NOMO-1 (cell line): ENCODE results near the gene LTB4R2.

ENCODE experiments used
- DNase-seq, 2 experiments: peaks; one replicate each; lab custom pipeline; 2025; ENCODE audit not compliant: unreplicated experiment in 2 of 2; lab: John Stamatoyannopoulos, UW

LTB4R2 gene

DNA sequence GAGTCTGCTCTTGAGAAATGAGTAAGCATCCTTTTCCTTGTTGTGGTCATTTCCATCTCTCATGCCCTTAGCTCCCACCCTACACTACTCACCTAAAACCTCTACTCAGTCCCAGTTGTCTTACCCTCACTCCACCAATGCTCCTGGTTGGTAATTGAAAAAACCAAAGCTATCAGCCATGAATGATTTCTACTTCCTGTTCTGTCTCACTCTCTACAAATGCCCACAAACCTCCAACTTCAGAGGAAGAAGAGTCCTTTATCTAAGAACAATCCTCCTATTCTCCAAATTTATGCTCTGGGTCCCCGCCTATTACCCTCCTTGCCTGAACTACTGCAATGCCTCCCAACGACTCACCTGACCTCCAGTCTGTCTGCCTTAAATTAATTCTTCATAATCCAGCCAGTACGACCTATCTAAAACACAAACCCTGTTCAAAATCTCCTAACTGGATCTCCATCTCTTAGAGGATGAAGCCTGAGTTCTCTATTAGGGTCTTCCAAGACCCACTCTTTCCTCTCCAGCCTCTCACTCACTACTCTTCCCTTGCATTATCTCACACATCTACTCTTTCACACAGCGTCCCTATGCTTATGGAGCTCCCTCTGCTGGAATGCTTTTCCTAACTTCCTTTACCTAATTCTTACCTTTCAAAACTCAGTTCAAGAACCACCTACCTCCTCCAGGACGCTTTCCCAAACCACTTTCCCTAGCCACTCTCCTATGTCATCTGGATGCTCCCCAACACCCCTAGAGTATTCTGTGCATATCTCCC, 12.6 kb upstream of the LTB4R2 start:
- DNase-seq = peak in 1 of 2 experiments; percentile 13

DNA sequence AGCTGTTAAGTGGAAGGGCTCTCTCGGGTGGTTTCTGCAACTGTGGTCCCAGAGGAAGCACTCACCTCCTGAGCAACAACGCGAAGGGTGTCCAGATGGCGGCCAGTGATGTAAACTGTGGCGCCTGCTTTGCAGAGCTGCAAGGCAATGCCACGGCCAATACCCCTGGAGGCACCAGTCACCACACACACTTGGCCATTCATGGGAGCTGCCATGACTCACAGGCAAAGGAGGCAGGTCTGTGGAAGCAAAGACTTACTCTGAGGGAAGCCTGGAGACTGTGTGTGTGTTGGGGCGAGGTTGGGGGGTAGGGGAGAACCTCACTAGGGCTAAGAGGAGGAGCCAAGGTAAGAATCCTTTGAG, 11.1 kb upstream of the LTB4R2 start:
- no peak for DNase-seq

DNA sequence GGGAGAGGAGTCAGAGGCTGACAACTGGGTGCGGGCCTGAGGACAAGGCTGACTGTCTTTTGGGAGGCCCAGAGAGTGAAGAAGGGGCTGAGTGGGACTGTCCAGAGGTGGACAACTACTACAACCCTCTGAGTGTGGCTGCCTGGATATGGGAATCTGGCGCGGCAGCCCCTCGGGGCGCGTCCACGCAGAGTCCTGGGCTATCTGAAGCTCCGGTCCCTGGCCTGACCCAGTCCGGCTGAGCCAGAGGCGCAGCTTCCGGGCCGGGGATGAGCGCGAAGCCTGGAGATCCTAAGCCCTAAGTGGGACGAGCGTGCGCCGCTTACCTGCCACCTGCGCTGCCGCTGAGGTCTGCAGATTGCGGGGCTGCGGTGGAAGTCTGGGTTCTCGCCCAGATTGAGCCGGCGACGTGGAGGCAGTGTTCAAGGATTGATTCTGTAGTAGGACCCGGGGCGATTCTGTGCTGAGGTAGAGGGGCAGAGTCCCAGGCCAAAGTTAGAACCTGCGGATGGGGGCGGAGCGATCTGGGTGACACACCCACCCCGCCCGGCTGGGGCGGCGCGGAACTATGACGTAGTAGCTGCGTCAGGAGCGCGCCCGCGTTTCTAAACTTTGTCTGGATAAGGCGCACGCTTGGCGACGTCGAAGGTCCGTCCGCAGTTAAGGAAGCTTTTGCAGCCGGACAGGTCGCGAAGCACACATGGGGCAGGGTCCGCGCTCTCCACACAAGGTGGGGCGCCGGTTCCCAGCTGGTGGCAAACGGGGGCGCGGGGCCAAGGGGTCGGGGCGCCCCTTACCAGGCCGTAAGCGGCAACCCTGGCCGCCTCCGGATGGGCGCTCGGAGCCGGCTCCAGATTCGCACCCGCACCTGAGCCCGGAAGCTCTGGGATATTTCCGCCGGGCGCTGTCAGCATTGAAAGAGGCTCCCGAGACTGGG, 10.4 kb upstream of the LTB4R2 start, which contains the start of the genes DHRS1 and NOP9:
TSS of gene DHRS1 (minus strand) at position 526 of the 937 bp plus-strand sequence. CDS start 674 bp downstream, outside the sequence.
TSS of gene NOP9 (plus strand) at position 596 of the 937 bp plus-strand sequence. CDS start at position 701, 105 bp downstream.
- peak; percentile 83 to 88 for DNase-seq

DNA sequence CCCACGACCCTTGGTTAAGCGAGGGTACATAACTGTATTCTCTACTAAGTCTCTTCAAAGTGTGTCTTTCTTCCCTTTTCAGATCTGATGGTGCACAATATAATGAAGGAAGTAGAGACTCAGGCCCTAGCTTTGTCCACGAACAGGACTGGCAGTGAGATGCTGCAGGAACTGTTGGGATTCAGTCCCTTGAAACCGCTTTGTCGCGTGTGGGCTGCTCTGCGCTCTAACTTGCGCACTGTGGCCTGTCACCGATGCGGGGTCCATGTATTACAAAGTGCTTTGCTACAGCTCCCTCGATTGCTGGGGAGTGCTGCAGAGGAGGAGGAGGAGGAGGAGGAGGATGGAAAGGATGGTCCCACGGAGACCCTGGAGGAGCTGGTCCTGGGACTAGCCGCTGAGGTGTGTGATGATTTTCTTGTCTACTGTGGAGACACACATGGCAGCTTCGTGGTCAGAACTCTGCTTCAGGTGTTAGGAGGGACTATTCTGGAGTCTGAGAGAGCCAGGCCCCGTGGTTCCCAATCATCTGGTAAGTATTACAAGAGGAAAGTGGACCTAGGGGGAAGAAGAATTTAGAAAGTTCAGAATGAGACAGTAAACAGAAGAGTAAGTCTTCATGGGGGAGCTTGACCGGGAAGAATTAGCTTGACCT, 9.5 kb upstream of the LTB4R2 start:
- DNase-seq = no peak

DNA sequence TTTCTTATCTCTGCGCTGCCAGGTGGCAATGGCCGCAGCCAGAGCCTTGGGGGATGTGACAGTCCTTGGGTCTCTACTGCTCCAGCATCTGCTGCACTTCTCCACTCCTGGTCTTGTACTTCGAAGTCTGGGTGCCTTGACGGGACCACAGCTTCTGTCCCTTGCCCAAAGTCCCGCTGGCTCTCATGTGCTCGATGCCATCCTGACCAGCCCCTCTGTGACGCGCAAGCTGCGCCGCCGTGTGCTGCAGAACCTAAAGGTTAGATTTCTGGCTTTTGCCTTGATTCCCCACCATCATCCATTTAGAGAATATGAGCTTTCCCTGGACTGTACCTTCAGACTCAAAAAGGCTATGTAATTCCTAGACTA, 5.9 kb upstream of the LTB4R2 start:
- DNase-seq = no peak

DNA sequence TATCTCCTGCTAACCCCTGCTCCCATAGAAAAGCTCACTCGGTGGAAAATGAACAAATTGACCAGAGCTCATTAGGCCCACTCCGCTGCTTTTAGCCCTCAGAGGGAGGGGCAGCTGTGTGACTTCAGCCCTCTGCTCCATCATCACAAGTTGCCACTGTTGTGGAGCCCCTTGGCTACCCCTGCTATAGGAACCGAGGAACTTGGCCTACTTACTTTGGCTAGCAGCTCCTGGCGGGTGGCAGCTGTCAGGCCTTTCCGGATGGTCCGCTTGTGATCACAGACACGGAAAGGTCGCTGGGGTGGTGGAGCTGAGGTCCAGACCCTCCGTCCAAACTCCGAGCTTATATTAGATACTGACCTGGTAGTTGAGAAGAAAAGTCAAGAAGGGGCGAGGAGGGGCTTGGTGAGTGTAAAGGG, 2.8 kb upstream of the LTB4R2 start:
- DNase-seq = no peak

DNA sequence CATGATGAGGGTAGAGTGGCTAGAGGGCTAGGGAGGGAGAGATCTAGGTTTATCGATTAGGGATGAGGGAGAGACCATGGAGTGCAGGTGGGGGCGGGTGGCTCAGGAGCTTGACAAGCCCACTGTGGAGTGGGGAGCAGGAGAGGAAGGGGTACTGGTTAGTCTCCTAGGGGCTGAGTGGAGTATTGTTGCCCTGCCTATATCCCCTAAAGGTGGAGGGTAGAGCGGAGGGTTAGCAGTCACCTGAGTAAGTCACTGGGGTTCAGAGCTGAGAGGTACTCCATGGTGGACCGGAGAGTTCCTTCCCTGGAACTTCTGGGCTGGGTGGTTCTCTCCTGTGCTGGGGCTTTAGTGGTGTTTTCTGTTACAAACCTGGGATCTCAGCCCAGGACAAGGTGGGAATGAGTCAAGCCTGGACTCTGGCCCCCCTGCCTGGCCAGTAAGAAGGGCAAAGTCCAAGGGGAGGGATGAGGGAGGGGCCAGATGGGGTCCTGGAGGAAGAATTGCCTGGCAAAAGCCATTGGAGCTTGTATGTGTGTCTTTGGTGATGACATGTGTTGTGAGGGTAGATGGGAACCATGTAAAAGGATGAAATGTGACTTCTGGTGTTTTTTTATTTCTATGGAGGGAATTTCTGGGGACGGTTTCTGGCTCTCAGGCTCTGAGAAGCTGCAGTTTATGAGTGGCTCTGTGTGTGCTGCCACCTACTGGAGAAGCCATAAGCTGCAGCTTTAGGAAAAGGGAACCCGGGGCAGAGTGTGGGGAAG, 2.2 kb upstream of the LTB4R2 start, which contains the start of gene CIDEB:
TSS of gene CIDEB (minus strand) at position 403 of the 767 bp plus-strand sequence. CDS start at position 284, 119 bp downstream.
- DNase-seq = peak; percentile 37 to 60

DNA sequence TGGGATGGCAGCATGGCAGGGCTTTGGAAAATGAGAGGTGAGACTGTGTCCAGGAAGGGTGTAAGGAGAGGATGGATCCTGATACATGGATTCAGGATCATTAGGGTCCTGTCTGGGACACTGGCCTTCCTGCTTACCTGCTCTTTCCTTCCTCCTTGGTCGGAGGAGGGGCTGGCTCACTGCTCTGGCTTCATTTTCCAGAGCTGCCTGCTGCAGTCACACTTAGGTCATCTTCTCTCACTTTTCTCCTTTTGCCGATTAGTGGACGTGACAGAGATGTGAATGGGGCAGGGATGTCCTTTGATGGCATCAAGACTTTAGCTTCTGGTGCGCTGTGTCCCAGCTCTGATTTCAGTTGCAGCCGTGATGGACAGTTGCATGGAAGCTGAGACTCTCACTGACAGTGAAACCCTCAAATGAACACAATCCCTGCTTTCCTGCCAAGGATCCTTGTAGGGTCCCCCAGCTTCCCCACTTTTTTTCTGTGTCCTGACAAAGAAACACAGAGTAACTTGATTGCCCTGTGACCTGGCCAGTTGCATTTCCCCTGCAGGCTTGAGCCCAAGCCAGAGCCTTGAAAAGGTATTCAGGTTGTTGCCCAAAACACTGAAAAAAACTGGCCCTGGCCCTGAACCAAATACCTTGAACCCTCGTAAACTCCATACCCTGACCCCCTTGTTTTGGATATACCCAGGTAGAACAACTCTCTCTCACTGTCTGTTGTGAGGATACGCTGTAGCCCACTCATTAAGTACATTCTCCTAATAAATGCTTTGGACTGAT, 1.4 kb upstream of the LTB4R2 start:
- no peak for DNase-seq

DNA sequence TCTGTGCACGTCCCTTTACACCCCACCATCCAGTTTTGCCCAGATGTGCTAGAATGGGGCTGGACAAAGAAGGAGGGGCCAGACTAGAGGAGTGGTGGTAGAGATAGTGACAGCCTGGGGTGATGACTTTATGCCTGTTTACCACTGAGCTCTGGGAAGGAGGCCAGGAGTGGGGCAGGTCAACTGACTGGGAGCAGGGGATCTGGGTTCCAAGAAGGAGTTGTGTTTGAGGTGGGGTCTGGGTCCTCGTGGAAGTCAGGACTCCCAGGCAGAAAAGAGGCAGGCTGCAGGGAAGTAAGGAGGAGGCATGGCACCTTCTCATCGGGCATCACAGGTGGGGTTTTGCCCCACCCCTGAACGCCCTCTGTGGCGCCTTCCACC, 315 bp downstream of the LTB4R2 start:
- DNase-seq = no peak

DNA sequence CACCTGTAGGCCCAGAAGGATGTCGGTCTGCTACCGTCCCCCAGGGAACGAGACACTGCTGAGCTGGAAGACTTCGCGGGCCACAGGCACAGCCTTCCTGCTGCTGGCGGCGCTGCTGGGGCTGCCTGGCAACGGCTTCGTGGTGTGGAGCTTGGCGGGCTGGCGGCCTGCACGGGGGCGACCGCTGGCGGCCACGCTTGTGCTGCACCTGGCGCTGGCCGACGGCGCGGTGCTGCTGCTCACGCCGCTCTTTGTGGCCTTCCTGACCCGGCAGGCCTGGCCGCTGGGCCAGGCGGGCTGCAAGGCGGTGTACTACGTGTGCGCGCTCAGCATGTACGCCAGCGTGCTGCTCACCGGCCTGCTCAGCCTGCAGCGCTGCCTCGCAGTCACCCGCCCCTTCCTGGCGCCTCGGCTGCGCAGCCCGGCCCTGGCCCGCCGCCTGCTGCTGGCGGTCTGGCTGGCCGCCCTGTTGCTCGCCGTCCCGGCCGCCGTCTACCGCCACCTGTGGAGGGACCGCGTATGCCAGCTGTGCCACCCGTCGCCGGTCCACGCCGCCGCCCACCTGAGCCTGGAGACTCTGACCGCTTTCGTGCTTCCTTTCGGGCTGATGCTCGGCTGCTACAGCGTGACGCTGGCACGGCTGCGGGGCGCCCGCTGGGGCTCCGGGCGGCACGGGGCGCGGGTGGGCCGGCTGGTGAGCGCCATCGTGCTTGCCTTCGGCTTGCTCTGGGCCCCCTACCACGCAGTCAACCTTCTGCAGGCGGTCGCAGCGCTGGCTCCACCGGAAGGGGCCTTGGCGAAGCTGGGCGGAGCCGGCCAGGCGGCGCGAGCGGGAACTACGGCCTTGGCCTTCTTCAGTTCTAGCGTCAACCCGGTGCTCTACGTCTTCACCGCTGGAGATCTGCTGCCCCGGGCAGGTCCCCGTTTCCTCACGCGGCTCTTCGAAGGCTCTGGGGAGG, 985 bp downstream of the LTB4R2 start, which contains the start of gene LTB4R:
TSS of gene LTB4R (plus strand) at position 857 of the 959 bp plus-strand sequence. CDS start 4,150 bp downstream, outside the sequence.
- DNase-seq = peak; percentile 68 to 82

DNA sequence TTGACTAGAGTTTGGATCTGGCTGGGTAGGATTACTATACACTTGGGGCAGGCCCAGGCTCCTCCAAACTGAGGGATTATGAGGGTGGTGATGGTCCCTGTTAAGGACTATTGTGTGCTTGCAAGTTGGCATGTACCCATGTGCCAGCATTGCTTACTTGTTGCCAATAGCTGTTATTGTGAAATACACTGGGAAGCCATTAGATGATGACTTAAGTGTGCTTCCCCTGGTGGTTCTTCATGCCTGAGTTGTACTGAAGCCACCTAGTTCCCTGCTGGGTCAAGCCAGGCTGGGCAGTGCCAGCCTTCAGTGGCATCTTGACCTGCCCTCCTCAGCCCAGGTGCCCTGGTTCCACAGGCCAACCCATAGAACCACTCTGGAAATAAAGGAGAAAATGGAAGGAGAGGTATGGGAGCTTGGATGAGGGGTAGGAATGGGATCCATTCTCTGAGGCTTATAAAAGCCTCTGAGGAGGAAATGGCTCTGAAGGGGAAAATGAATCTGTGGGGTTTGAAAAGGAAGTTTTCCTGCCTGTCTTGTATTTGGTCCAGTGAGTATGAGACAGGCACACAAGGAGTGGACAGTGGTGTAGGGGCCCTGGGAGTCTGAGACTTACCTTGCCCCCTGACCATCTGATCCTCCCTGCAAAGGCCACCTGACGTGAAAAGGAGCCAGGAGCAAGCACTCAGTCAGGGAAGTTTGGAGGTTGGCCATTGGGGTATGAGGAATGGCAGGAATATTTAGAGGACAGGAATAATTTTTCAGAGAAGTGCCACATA, 2.1 kb downstream of the LTB4R2 start:
- peak; percentile 14 to 75 for DNase-seq

DNA sequence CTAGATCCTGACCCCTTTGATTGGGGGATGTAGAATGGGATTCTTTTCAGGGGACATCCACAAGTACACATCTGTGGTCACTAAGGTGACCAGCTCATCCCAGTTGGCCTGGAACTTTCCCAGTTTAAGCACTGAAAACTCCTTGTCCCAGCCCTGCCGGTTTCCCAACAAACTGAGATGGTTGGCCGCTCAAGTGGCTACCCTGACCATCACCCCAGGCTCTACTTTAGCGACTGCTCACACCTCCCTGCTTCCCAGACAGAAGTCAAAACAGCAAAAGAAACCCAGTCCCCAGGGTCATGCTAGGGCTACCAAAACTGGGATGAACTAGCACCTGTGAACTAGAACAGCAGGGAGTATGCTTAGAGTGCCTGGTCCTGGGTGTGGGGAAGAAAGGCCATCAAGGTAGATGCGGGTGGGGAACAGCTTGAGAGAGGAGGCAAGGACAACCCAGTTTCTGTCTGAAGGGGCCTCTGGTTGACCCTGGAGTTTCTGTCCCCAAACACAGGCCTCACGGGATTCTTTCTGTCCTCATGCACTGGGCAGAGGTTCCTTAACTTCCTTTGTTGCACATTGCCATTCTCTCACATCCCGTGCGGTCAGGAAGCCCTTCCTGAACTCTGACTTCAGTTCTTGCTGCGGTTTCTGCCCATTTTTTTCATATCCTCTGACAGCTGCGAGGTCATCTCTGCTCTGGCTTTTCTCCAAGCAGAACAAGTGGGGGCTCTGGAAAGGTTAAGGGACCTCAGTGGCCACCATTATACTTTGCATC, 3.0 kb downstream of the LTB4R2 start:
- DNase-seq = peak; percentile 83 to 89

DNA sequence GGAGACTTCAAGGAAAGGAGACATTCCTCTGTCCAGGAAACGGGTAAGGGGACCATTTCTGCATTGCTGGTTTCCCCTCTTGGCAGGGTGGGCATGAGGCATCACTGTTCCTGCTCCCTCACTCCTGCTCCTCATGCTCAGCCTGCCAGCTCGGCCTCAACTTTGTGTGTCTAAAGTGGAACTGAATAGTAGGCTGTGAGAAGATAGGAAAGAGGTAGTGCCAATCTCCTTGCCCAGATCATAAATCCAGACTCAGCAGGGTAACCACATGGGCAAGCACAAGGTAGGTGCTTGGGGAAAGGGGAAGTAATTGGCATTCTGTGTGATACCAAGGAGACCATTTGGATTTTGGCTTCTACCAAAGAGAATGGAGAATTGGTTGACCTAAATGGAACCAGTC, 4.0 kb downstream of the LTB4R2 start:
- DNase-seq = peak; percentile 30 to 72

DNA sequence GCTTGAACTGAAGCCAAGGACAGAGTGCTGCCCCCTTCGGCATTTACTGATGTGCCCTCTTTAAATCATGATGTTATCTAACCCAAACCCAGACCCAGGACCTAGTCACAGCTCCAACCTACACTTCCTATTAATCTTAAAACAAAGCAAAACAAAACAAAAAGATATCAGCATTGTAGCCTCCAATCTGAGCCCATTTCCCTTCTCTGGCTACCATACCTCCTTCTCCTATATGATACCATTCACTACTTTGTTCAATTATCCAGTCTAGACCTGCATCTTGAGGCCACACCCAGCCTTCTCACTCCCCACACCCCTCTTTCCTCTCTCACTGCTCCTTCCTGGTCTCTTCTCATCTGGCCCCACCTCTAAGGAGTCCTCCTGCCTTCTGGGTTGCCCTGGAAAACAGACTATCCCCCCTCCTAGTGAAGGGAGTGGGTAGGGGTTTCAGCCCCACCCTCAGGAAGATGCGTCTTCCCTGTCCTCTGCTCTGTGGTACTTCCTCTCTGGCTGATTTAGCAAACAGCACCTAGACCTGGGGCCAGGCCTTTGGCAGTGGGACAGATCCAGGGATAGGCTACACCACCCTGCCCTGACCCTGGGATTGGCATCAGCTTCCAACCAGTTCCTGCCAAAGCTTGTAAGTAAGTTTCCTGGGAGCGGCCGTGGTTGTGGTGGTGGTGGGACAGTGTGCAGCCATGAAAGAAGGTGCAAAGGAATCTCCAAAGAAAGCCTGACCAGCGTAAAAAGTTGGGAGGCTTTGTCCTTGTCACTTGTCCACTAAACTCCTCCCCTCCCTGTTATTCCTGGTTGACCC, 4.6 kb downstream of the LTB4R2 start:
- no peak for DNase-seq

DNA sequence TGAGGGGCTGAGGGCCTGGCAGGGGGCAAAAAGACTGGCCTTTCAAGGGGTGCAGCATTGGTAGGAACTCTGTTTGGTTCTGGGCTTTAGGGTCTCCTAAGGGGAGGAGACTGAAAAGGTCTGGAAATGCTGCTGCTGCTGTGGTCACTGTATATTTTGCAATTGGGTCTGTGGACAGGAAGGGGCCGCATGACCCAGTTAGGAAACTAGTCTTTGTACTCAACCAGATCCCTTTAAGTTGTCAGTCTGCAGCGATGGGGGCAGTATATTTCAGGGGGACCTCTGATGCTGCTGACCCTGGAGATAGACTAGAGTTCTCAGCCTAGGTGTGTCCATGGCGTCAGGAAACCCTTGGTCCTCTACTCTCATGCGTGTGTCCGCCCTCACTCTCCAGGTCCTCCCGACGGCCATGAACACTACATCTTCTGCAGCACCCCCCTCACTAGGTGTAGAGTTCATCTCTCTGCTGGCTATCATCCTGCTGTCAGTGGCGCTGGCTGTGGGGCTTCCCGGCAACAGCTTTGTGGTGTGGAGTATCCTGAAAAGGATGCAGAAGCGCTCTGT, 5.4 kb downstream of the LTB4R2 start:
- no peak for DNase-seq
